ENCODE data around the gene CIAO3. TPM values are rescaled to one million over a fixed set of nuclear protein-coding genes. Genes with fewer than 3 reads are reported as not detected.

The CIAO3 gene
- total RNA-seq, 4 donors from 2014 or later: 19.4 to 33.3 (median 30.2) TPM

DNA sequence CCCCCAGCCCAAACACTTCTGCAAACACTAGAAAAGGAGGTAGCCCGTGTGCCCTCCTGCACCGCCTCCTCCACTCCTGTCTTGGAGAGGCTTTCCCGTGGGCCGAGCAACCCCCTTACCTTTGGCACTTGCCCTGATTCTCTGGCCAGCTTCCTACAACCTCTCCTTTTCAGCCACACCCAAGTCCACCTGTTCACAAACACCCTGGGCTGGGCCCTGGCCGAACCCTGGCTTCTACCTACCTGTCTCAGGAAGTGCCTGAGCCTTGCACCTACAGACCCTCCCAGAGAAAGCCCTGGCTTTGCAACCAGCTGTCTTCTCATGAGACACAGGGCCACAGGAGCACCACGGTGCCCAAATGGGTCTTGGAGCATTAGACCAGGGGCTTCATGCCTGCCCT lies 21.9 kb downstream of the CIAO3 start:
- WGBS: 87% methylated on average over 5 of the region's 6 CpGs
- H3K4me1 ChIP-seq: peaks cover 43 to 77% (median 65%) of the 10 kb centered on the region in 4 donors
- peaks cover 0 to 10% (median 8%) of the 10 kb centered on the region in 4 donors for H3K36me3 ChIP-seq
- DNase-seq (ENCODE audit: extremely low spot score): no peak
- H3K9me3 ChIP-seq: no peaks in the 10 kb centered on the region
- TF ChIP-seq, protein P1, sequence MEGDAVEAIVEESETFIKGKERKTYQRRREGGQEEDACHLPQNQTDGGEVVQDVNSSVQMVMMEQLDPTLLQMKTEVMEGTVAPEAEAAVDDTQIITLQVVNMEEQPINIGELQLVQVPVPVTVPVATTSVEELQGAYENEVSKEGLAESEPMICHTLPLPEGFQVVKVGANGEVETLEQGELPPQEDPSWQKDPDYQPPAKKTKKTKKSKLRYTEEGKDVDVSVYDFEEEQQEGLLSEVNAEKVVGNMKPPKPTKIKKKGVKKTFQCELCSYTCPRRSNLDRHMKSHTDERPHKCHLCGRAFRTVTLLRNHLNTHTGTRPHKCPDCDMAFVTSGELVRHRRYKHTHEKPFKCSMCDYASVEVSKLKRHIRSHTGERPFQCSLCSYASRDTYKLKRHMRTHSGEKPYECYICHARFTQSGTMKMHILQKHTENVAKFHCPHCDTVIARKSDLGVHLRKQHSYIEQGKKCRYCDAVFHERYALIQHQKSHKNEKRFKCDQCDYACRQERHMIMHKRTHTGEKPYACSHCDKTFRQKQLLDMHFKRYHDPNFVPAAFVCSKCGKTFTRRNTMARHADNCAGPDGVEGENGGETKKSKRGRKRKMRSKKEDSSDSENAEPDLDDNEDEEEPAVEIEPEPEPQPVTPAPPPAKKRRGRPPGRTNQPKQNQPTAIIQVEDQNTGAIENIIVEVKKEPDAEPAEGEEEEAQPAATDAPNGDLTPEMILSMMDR (IDR thresholded peaks at IDR 0.05): no peak
- TF ChIP-seq EP300 (IDR thresholded peaks at IDR 0.05): no peak
- no peak for TF ChIP-seq POLR2AphosphoS5 (IDR thresholded peaks at IDR 0.05)
- no peak for TF ChIP-seq POLR2A (IDR thresholded peaks at IDR 0.05; ENCODE audit: low read depth)
- H3K27ac ChIP-seq (replicated peaks in 1 of 4): no peak overlapping the region
- H3K27me3 ChIP-seq: peaks cover 0 to 4% (median 0%) of the 10 kb centered on the region in 4 donors
- H3K4me3 ChIP-seq: no peak overlapping the region
- intact Hi-C loops (cut with DNase I): no loop called here

DNA sequence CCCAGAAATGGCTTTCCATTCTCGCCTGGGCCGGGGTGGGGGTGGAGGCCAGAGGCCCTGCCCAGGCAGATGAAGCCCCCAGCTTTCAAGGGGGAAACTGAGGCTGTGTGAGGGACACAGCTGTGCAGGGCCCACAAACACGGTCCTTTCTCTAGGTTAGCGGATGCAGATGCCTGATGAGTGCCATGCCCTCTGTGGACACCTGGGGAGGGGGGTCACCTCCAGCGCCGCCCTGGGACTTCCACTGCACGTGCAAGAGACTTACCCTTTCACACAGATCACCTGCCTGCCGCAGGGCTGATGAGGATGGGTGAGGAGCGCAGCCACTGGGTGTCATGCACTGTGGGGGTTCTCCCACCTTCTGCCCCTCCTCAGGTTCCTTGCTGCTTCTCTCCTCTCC lies 22.4 kb downstream of the CIAO3 start:
- Histone ChIP-seq H3K4me1 (peaks cover 43 to 78% (median 66%) of the 10 kb centered on the region in 4 donors), H3K27me3 (peaks cover 0 to 7% (median 0%) of the 10 kb centered on the region in 4 donors), H3K4me3 (no peak overlapping the region), H3K27ac (replicated peaks in 1 of 4) (no peak overlapping the region), H3K9me3 (no peaks in the 10 kb centered on the region), H3K36me3 (peaks cover 0 to 10% (median 8%) of the 10 kb centered on the region in 4 donors)
- DNase-seq (ENCODE audit: extremely low spot score): no peak
- TF ChIP-seq POLR2A (IDR thresholded peaks at IDR 0.05; ENCODE audit: low read depth) (no peak), POLR2AphosphoS5 (IDR thresholded peaks at IDR 0.05) (no peak), EP300 (IDR thresholded peaks at IDR 0.05) (no peak)
- TF ChIP-seq, protein P1 (IDR thresholded peaks at IDR 0.05): no peak
- intact Hi-C loops (cut with DNase I): no loop called here
- WGBS: 88% methylated on average over 8 of the region's 9 CpGs

DNA sequence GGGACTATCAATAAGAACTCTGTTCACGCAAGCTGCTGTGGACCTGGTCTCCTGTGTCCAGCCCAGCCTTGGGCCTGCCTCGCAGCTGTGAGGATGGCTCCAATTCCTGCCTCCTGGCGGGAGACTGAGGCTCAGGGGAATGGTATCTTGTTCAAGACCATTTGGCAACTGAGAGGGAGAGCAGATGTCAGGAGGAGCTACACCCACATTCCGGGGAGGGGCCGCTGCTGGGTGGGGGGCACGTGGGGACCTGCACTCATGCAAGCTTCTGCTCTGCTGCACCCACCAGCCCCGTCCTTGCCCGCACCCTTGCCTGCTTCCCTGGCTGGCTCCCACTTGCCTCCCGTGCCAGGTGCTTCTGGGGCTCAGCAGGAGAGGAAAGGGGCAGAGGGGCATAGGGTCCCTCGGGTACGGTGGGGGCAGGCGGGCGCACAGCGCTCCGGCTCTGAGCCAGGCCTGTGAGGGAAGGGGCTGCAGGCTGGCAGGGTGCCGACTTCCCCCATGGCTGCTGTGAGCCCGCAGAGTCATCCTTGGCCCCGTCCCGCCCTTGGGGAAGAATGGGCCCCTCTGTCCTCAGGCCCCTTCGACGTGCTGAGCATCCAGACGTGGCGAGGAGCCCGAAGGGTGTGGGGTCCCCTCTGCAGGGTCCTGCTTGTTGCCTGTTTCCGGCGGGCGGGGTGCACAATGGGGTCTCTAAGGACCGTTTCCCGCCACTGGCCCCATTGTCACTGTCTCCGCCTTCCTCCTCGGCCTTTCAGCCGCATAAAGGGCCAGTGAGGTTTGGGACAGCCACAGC lies 23.1 kb downstream of the CIAO3 start:
- 85% methylated on average over 9 of the region's 32 CpGs for WGBS
- Histone ChIP-seq H3K27ac (replicated peaks in 1 of 4) (no peak overlapping the region), H3K4me3 (no peak overlapping the region), H3K4me1 (peaks cover 43 to 79% (median 67%) of the 10 kb centered on the region in 4 donors), H3K27me3 (peaks cover 0 to 7% (median 0%) of the 10 kb centered on the region in 4 donors), H3K36me3 (peaks cover 0 to 10% (median 5%) of the 10 kb centered on the region in 4 donors), H3K9me3 (no peaks in the 10 kb centered on the region)
- intact Hi-C loops (cut with DNase I): no loop called here
- TF ChIP-seq POLR2A (IDR thresholded peaks at IDR 0.05; ENCODE audit: low read depth) (no peak), EP300 (IDR thresholded peaks at IDR 0.05) (no peak), POLR2AphosphoS5 (IDR thresholded peaks at IDR 0.05) (no peak)
- TF ChIP-seq, protein P1 (IDR thresholded peaks at IDR 0.05): no peak
- no peak for DNase-seq (ENCODE audit: extremely low spot score)

- Histone ChIP-seq H3K9me3 (no peaks in the 10 kb centered on the region), H3K36me3 (peaks cover 0 to 10% (median 3%) of the 10 kb centered on the region in 4 donors), H3K27ac (replicated peaks in 1 of 4) (no peak overlapping the region), H3K4me1 (peaks cover 41 to 76% (median 68%) of the 10 kb centered on the region in 4 donors), H3K4me3 (peak overlapping the region in 2 of 4 donors; percentile 80 to 86), H3K27me3 (peaks cover 0 to 13% (median 0%) of the 10 kb centered on the region in 4 donors)
- TF ChIP-seq EP300 (IDR thresholded peaks at IDR 0.05): no peak
- TF ChIP-seq, protein P1 (IDR thresholded peaks at IDR 0.05): no peak
- no peak for TF ChIP-seq POLR2AphosphoS5 (IDR thresholded peaks at IDR 0.05)
- no peak for TF ChIP-seq POLR2A (IDR thresholded peaks at IDR 0.05; ENCODE audit: low read depth)
- 77% methylated on average over 11 of the region's 29 CpGs for WGBS
- DNase-seq (ENCODE audit: extremely low spot score): no peak
- intact Hi-C loops (cut with DNase I): no loop called here
These were observed 23.9 kb downstream of the CIAO3 start for GRCh38 chr16:716768-717325.

Data from esophagus muscularis mucosa (tissue), 4 donors.